ENCODE measurements around the gene PFKFB3.

- no peak for TF ChIP-seq CTCF (IDR thresholded peaks at IDR 0.05; ENCODE audit: insufficient read depth, low read length)
- TF ChIP-seq, protein P1, sequence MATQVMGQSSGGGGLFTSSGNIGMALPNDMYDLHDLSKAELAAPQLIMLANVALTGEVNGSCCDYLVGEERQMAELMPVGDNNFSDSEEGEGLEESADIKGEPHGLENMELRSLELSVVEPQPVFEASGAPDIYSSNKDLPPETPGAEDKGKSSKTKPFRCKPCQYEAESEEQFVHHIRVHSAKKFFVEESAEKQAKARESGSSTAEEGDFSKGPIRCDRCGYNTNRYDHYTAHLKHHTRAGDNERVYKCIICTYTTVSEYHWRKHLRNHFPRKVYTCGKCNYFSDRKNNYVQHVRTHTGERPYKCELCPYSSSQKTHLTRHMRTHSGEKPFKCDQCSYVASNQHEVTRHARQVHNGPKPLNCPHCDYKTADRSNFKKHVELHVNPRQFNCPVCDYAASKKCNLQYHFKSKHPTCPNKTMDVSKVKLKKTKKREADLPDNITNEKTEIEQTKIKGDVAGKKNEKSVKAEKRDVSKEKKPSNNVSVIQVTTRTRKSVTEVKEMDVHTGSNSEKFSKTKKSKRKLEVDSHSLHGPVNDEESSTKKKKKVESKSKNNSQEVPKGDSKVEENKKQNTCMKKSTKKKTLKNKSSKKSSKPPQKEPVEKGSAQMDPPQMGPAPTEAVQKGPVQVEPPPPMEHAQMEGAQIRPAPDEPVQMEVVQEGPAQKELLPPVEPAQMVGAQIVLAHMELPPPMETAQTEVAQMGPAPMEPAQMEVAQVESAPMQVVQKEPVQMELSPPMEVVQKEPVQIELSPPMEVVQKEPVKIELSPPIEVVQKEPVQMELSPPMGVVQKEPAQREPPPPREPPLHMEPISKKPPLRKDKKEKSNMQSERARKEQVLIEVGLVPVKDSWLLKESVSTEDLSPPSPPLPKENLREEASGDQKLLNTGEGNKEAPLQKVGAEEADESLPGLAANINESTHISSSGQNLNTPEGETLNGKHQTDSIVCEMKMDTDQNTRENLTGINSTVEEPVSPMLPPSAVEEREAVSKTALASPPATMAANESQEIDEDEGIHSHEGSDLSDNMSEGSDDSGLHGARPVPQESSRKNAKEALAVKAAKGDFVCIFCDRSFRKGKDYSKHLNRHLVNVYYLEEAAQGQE (IDR thresholded peaks at IDR 0.05; ENCODE audit: insufficient replicate concordance, low read depth), result no peak
- no peak for TF ChIP-seq POLR2AphosphoS5 (IDR thresholded peaks at IDR 0.05; ENCODE audit: low read depth)
Measured at GRCh38 chr10:6297522-6297921, 94.8 kb downstream of the PFKFB3 start.

All from HL-60 (cell line).